SK-N-SH treated with all-trans-retinoic acid at 6 μM for 48 hours (cell line): ENCODE data around the gene KMT2D.

ENCODE experiments used
- ARNTL ChIP-seq: fragments of 450-650 bp; formaldehyde crosslinking; IDR thresholded peaks from 2 replicates; pipeline ENCODE4 v1.5.0; 2020; ENCODE audit warnings: low read depth, mild to moderate bottlenecking, moderate library complexity, borderline replicate concordance
- BACH2 ChIP-seq: fragments of 250-450 bp; sonication (Bioruptor Pico); IDR thresholded peaks from 2 replicates; pipeline ENCODE4 v1.9.0; 2021; ENCODE audit warnings: mild to moderate bottlenecking, borderline replicate concordance
- GLIS3 ChIP-seq: fragments of 250-450 bp; sonication (Bioruptor Pico); IDR thresholded peaks from 2 replicates; pipeline ENCODE4 v1.5.0; 2020; ENCODE audit warnings: mild to moderate bottlenecking, moderate library complexity
- ISL1 ChIP-seq: fragments of 250-450 bp; sonication (Bioruptor Pico); IDR thresholded peaks from 2 replicates; pipeline ENCODE4 v2.1.2; 2022; ENCODE audit warnings: mild to moderate bottlenecking, moderate library complexity
- OSR1 ChIP-seq: fragments of 250-450 bp; sonication (Bioruptor Pico); IDR thresholded peaks from 2 replicates; pipeline ENCODE4 v1.8.0; 2022; ENCODE audit warnings: moderate library complexity, mild to moderate bottlenecking, inconsistent platforms
- PATZ1 ChIP-seq: fragments of 250-450 bp; sonication (Bioruptor Pico); IDR thresholded peaks from 2 replicates; pipeline ENCODE4 v1.8.0; 2020; ENCODE audit warnings: mild to moderate bottlenecking, moderate library complexity, borderline replicate concordance
- RARB ChIP-seq: fragments of 250-450 bp; sonication (Bioruptor Pico); IDR thresholded peaks from 2 replicates; pipeline ENCODE4 v1.8.0; 2021; ENCODE audit warnings: mild to moderate bottlenecking, moderate library complexity
- TCF4 ChIP-seq: fragments of 250-450 bp; sonication (Bioruptor Pico); IDR thresholded peaks from 2 replicates; pipeline ENCODE4 v1.8.0; 2021; ENCODE audit warnings: mild to moderate bottlenecking, moderate library complexity, borderline replicate concordance
- ZFP3 ChIP-seq: fragments of 250-450 bp; sonication (Bioruptor Pico); IDR thresholded peaks from 2 replicates; pipeline ENCODE4 v1.5.0; 2020; ENCODE audit warnings: mild to moderate bottlenecking, moderate library complexity
- ZFP30 ChIP-seq: fragments of 450-650 bp; formaldehyde crosslinking; IDR thresholded peaks from 2 replicates; pipeline ENCODE4 v1.5.0; 2022; ENCODE audit warnings: mild to moderate bottlenecking, moderate library complexity

GRCh38 chr12:49041036-49041880 is 19.3 kb downstream of the KMT2D start:
- no peak for TF ChIP-seq ZFP30 (CRISPR knock-in tag)
- no peak for TF ChIP-seq ZFP3 (CRISPR knock-in tag)
- TF ChIP-seq TCF4 (CRISPR knock-in tag), result no peak
- TF ChIP-seq ARNTL (CRISPR knock-in tag), result no peak
- no peak for TF ChIP-seq RARB (CRISPR knock-in tag)
- TF ChIP-seq OSR1, result no peak
- no peak for TF ChIP-seq PATZ1 (CRISPR knock-in tag)
- no peak for TF ChIP-seq BACH2 (CRISPR knock-in tag)
- no peak for TF ChIP-seq ISL1 (CRISPR knock-in tag)
- no peak for TF ChIP-seq GLIS3
